AG04449 (cell line): ENCODE measurements around the gene C15orf40.
A peak's percentile ranks its signal among the peaks of the same experiment; 100 is the strongest.

ENCODE experiments used
- CTCF ChIA-PET: fragments of 350-600 bp; formaldehyde crosslinking; extraction: SDS; loops from one replicate; lab custom pipeline; 2021; ENCODE audit warnings: antibody characterized with exemption; lab: Yijun Ruan, JAX
- POLR2A ChIA-PET: fragments of 400-600, 350-600 bp; formaldehyde crosslinking; extraction: SDS; loops from one replicate; lab custom pipeline; 2020; ENCODE audit warnings: antibody characterized with exemption, inconsistent platforms; lab: Yijun Ruan, JAX
- DNase-seq: peaks from one replicate; pipeline ENCODE4 v3.0.0-alpha.2; 2010; ENCODE audit warnings: low read depth, low spot score
- H3K4me3 ChIP-seq: 2 replicates; pipeline ENCODE4 v1.5.1; 2011; ENCODE audit warnings: low read depth, mild to moderate bottlenecking, control low read depth, low read length
- CTCF ChIP-seq: IDR thresholded peaks from one replicate; pipeline ENCODE4 v1.5.1; 2011; ENCODE audit warnings: mild to moderate bottlenecking, moderate library complexity, low read length, control low read depth, inconsistent platforms; ENCODE audit not compliant: insufficient read depth; ENCODE audit errors: missing control alignments

Gene C15orf40

GRCh38 chr15:82968066-82968465, 43.4 kb downstream of the C15orf40 start:
- no peak for TF ChIP-seq CTCF
- no peak overlapping the region for H3K4me3 ChIP-seq
- peak; percentile 17 for DNase-seq
- ChIA-PET CTCF (no interaction called here), POLR2A (no interaction called here)

- ChIA-PET CTCF (no interaction called here), POLR2A (no interaction called here)
- no peak for TF ChIP-seq CTCF
- no peak for DNase-seq
- H3K4me3 ChIP-seq: no peak overlapping the region
Measured at GRCh38 chr15:82966671-82967071, 44.8 kb downstream of the C15orf40 start.

GRCh38 chr15:82964890-82965289, 46.5 kb downstream of the C15orf40 start:
- no peak overlapping the region for H3K4me3 ChIP-seq
- TF ChIP-seq CTCF: no peak
- no peak for DNase-seq
- POLR2A ChIA-PET: no interaction called here
- CTCF ChIA-PET: no interaction called here

GRCh38 chr15:82963471-82964341, 47.7 kb downstream of the C15orf40 start:
- ChIA-PET POLR2A (interaction anchor here (0.6 kb wide), 1 partner anchor 423 kb away, joined by 3 read pairs; the partner anchor contains the start of gene RPS17), CTCF (interaction anchor here (0.8 kb wide), 1 partner anchor 114 kb away, joined by 3 read pairs; no protein-coding TSS in a partner anchor)
- DNase-seq: no peak
- no peak overlapping the region for H3K4me3 ChIP-seq
- no peak for TF ChIP-seq CTCF

- ChIA-PET POLR2A (no interaction called here), CTCF (interaction anchor here (1.5 kb wide), 1 partner anchor 26 kb away, joined by 3 read pairs; no protein-coding TSS in a partner anchor)
- DNase-seq: no peak
- H3K4me3 ChIP-seq: no peak overlapping the region
- TF ChIP-seq CTCF: no peak
Measured at GRCh38 chr15:82960766-82961165, 50.7 kb downstream of the C15orf40 start.

- no peak overlapping the region for H3K4me3 ChIP-seq
- DNase-seq: no peak
- ChIA-PET POLR2A (no interaction called here), CTCF (interaction anchor here (1.5 kb wide), 1 partner anchor 28 kb away, joined by 3 read pairs; no protein-coding TSS in a partner anchor)
- no peak for TF ChIP-seq CTCF
Measured at GRCh38 chr15:82959423-82959822, 52.0 kb downstream of the C15orf40 start.
